Measurements from ENCODE around the gene SYTL3.
"Not testable (repeated sequence)": the region's sequence is repeated elsewhere in the genome, so short reads cannot be mapped to it uniquely, and the experiment has no call there.

Gene SYTL3

DNA sequence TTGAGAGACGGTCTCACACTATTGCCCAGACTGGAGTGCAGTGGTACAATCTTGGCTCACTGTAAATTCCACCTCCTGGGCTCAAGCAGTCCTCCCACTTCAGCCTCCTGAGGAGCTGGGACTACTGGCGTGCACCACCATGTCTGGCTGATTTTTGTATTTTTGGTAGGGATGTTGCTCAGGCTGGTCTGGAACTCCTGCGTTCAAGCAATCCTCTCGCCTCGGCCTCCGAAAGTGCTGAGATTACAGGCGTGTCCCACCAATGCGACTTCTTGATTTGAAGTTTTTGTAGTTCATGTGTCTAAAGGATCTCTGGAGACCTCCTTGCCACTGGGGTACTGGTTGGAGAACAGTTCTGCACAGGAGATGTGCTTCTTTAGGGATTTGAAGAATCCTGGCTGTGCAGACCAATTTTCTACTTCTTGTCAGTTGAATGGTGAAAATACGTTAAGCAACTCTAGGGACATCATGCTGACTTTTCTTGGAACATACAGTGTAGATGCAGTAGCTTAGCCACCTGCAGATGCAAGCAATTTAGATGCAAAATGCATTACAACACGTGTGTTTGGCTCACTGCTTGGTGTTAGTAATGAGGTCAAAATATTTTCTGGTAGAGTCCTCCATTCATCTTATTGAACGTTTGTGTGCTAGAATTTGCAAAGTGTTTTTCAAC is 28.2 kb downstream of the SYTL3 start:
- no peak for TF ChIP-seq GATA1 (IDR thresholded peaks at IDR 0.05; ENCODE audit: low read depth, low read length)
- TF ChIP-seq POLR2A (IDR thresholded peaks at IDR 0.05; ENCODE audit: low read length) = no peak
- DNase-seq = no peak

DNA sequence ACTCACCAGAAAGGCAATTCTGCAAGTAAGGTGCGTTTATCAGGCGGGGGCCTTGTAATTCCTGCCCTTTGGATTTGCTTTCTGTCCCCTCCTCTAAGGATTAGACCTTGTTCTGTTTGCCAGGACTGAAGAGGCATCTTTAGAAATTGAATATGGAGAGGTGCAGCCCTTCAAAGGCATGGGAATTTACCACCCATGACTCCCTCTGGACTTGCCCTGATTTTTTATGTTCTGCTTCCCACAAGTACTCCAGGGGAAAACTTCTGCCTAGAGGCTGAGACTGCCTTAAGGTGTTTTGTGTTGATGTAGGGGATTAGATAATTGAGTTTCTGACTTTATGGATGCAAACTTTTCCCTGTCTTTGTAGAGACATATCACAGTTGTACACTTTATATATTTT is 30.2 kb downstream of the SYTL3 start:
- DNase-seq = no peak
- no peak for TF ChIP-seq POLR2A (IDR thresholded peaks at IDR 0.05; ENCODE audit: low read length)
- TF ChIP-seq GATA1 (IDR thresholded peaks at IDR 0.05; ENCODE audit: low read depth, low read length) = no peak

DNA sequence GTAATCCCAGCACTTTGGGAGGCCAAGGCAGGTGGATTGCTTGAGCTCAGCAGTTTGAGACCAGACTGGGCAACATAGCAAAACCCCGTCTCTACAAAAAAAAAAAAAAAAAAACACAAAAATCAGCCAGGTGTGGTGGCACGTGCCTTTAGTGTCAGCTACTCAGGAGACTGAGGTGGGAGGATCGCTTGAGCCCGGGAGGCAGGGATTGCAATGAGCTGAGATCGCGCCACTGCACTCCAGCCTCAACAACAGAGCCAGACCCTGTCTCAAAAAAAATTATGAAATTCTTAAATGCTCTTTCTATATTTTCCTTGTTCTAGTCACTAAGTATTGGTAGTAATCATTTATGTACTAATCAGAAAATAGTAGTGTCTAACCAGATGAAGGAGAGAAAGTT is 30.6 kb downstream of the SYTL3 start:
- no peak for DNase-seq
- TF ChIP-seq GATA1 (IDR thresholded peaks at IDR 0.05; ENCODE audit: low read depth, low read length) (no peak), POLR2A (IDR thresholded peaks at IDR 0.05; ENCODE audit: low read length) (no peak)

DNA sequence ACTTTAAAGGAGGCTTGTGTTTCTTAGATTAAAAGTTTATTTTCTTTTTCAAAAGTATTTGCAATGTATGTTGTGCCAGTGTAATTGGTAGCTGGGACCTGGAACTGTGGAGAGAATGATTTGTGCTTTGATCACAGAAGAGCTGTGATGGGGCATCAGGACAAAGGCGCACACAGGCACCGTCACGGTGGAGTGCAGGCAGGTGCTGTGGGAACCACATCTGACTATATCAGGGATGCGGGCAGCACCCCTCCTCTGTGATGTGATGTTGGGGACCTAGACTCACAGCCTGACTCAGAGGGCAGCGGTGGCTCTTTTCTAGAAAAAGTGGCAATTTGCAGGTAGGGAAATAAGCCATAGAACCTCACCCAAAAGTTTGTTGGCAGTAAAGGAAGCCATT is 34.5 kb downstream of the SYTL3 start:
- TF ChIP-seq GATA1 (IDR thresholded peaks at IDR 0.05; ENCODE audit: low read depth, low read length) (no peak), POLR2A (IDR thresholded peaks at IDR 0.05; ENCODE audit: low read length) (no peak)
- DNase-seq = no peak

DNA sequence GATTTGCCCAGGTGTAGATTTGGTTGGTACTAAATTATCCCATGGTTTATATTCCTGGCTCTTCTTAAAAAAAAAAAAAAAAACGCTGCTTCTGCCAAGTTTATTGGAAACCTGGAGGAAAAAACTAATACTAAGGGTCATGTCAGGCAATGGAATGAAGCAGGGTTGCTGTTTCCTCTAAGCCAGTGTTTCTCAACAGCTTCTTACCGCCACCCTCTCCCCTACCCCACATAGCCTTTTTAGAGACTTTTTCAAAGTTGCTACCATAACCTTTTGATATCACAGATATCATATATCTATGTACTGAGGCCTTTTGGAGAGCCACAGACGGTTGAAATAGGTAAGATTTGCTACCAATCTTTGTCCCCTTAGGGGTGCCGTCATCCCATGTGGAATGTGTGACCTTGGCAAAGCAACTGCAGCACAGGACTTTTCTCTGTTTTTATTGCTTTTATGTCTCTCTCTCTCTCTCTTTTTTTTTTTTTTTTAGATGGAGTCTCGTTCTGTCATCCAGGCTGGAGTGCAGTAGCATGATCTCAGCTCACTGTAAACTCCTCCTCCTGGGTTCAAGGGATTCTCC is 35.0 kb downstream of the SYTL3 start:
- no peak for DNase-seq
- no peak for TF ChIP-seq POLR2A (IDR thresholded peaks at IDR 0.05; ENCODE audit: low read length)
- TF ChIP-seq GATA1 (IDR thresholded peaks at IDR 0.05; ENCODE audit: low read depth, low read length) = no peak

DNA sequence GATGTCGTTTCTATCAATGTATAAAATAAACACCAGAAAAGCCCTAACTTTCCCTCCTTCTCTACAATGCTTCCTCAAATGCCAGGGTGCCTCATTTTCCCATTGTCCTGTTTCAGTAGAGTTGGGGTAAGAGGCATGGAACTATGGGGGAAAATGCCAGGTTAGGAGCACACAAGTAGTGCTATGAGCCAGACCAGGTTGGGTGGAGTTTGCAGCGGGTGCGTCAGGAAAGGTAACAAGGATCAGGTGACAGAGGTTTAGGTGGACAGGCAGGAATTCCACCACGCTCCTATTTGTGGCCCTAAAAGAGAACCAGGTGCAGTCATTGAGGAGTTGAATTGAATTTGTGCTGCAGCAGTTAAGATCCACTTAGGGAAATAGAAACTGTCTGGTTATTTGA is 36.5 kb downstream of the SYTL3 start:
- TF ChIP-seq POLR2A (IDR thresholded peaks at IDR 0.05; ENCODE audit: low read length) (no peak), GATA1 (IDR thresholded peaks at IDR 0.05; ENCODE audit: low read depth, low read length) (no peak)

DNA sequence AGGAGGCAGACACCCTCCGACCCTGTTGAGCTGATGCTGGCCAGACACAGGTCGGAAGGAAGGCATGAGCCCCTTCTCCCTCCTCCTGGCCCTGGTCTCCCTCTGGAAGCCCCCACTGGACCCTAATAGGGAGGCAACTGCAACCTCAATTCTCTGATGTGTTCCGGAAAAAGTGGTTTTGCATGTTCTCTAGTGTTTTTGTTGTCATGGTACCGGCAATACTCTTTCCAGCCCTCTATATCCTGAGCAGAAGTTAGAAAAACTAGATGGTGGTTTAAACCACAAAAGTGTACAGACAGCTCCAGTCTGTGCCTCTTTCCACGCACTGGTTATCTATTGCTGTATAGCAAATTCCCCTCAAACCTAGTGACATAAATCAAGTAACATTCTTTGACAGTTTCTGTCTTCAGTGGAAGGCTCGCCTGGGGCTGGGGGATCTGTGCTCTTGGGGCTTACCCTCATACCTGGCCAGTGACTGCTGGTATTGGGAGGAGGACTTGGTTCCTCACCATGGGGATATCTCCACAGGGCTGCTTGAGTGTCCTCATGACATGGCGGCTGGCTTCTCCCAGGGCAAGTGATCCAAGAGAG is 37.0 kb downstream of the SYTL3 start:
- no peak for TF ChIP-seq POLR2A (IDR thresholded peaks at IDR 0.05; ENCODE audit: low read length)
- TF ChIP-seq GATA1 (IDR thresholded peaks at IDR 0.05; ENCODE audit: low read depth, low read length) = no peak
- no peak for DNase-seq

More for the DNA sequence above, 36.5 kb downstream of the SYTL3 start:
- no peak for DNase-seq

DNA sequence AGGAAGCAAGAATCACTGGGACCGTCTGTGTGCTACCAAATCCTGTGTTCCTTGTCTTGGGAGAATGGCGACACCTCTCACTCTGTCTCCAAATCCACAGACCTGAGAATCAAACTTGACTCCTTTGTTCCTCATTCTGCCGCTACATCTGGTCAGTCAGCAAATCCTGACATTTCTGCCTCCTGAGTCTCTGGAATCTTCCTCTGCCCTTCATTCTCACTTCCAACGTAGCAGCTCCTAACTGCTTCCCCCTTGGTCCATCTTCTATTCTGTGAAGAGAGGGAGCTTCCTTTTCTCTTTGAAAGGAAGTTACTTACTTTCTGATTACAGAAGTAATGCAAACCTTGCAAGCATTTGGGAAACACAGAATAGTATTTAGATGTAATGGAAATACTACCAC is 37.7 kb downstream of the SYTL3 start:
- TF ChIP-seq GATA1 (IDR thresholded peaks at IDR 0.05; ENCODE audit: low read depth, low read length) (no peak), POLR2A (IDR thresholded peaks at IDR 0.05; ENCODE audit: low read length) (no peak)

DNA sequence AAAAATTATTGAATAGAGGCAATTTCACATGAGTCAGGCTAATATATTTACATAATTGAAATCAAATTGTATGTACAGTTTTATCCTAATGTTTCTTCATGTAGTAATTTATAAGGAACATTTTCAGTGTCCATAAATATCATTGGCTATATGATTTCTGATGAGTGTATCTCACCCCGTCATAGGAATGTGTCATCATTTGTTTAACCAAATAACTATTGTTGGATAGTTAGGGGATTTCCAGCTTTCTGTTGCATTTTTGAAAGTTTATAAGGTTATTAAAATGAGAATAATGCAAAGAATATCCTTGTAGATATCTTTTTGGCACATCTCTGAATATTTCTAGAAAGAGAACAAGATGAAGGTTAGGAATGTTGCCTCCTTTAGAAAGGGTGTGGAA is 39.0 kb downstream of the SYTL3 start:
- no peak for TF ChIP-seq POLR2A (IDR thresholded peaks at IDR 0.05; ENCODE audit: low read length)
- no peak for TF ChIP-seq GATA1 (IDR thresholded peaks at IDR 0.05; ENCODE audit: low read depth, low read length)

More for the DNA sequence above, 37.7 kb downstream of the SYTL3 start:
- no peak for DNase-seq

DNA sequence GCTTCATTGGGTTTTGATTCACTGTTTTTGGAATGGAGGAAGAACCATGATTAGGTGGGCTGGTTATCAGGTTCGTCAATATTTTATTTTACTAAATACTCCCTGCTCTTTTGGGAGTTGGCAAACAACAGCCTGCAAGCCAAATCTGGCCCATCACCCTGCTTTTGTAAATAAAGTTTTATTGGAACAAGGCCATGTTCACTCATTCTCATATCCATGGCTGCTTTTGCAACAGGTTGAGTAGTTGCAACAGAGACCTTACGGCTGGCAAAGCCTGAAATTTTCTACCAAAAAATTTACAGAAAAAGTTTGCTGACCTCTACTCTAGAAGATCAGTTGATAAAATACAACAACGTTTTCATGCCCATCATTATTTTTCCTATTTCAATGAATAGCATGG is 45.1 kb downstream of the SYTL3 start:
- TF ChIP-seq POLR2A (IDR thresholded peaks at IDR 0.05; ENCODE audit: low read length) = no peak
- TF ChIP-seq GATA1 (IDR thresholded peaks at IDR 0.05; ENCODE audit: low read depth, low read length) = no peak
- no peak for DNase-seq

More for the DNA sequence above, 39.0 kb downstream of the SYTL3 start:
- no peak for DNase-seq

DNA sequence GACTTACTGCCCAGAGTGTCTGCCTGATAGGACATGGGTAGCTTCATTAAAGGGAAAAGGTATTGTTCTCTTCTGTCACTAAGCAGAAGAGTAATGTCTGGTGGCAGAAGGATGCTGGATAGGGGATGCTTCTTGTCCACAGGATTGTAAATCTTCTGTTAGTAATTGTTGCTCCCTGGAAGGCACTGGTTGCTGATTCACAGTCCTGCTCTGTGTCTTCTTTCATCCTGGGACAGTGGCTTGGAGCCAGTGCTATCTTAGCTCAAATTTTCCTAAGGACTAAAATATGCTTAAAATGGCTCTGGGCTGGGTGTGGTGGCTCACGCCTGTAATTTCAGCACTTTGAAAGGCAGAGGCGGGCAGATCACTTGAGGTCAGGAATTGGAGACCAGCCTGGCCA is 48.0 kb downstream of the SYTL3 start:
- DNase-seq = no peak
- no peak for TF ChIP-seq POLR2A (IDR thresholded peaks at IDR 0.05; ENCODE audit: low read length)
- no peak for TF ChIP-seq GATA1 (IDR thresholded peaks at IDR 0.05; ENCODE audit: low read depth, low read length)

DNA sequence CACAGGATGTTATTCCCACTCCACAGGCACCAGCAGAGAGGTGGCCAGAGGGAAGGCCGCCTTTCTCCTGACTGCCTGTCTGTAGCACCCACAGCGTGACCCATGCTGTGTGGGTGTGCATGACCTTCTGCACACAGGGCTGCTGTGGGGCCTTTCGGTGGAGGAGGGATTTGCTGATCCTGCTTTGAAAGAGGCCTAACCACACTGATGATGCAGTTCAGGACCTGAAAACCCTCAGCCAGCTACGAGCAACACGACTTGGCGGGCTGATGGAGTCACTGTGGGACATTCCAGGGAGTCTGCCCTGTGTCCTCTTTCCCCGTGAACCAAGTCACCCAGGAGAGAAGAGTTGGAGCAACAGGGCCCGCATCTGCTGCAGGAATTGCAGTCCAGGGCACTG is 49.1 kb downstream of the SYTL3 start:
- TF ChIP-seq POLR2A (IDR thresholded peaks at IDR 0.05; ENCODE audit: low read length) = no peak
- TF ChIP-seq GATA1 (IDR thresholded peaks at IDR 0.05; ENCODE audit: low read depth, low read length) = no peak
- no peak for DNase-seq

DNA sequence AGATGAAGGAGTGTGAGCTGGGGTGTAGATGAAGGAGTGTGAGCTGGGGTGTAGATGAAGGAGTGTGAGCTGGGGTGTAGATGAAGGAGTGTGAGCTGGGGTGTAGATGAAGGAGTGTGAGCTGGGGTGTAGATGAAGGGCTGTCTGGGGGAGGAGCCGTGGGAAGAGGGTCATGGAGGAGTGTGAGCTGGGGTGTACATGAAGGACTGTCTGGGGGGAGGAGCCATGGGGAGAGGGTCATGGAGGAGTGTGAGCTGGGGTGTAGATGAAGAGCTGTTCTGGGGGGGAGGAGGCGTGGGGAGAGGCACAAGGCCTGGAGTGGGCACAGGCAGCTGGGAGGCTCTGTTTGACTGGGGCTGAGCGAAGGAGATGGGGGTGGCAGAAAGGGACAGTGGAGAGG is 51.4 kb downstream of the SYTL3 start:
- DNase-seq = not testable (repeated sequence)

DNA sequence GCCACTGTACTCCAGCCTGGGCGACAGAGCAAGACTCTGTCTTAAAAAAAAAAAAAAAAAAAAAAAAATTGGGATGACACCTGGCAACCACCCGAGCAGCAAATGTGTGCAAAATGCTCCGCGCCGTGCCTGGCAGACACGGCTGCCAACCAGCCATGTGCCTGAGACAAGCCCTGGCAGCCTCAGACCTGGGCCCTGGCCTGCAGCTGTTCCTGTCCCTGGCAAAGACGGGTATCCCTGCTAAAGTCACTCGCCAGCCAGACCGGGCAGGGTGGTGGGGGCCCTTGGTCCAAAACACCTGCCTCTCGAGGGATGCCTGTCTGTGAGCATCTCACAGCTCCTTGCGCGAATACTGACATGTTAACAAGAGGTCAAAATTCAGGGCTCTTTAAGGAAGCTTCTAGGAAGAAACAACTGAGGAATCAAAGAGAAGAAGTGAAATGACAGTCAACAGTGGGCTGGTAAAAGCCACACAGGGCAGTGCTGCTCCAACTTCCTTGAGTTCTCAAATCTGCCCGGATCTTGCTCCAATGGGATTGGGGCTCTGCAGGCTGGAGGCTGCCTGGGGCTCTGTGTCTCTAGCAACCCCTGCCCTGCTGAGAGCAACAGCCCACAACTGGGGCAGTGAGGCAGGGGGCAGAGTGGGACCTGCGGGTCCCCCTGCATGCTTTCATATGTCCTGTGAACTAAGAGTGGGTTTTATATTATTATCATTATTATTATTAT is 53.4 kb downstream of the SYTL3 start:
- TF ChIP-seq POLR2A (IDR thresholded peaks at IDR 0.05; ENCODE audit: low read length) = no peak
- no peak for TF ChIP-seq GATA1 (IDR thresholded peaks at IDR 0.05; ENCODE audit: low read depth, low read length)
- DNase-seq = no peak
